Muscle of leg (tissue), 11 donors: ENCODE data around the gene CLIC3. TPM values are rescaled to one million over a fixed set of nuclear protein-coding genes. Genes with fewer than 3 reads are reported as not detected.

Experiments
- DNase-seq: peaks from one replicate; pipeline ENCODE4 v3.0.0; 2013
- H3K27ac ChIP-seq: one replicate; pipeline ENCODE4 v1.5.1; 2013; ENCODE audit warnings: mild to moderate bottlenecking, low read length, control low read depth
- H3K27me3 ChIP-seq: one replicate; pipeline ENCODE4 v1.6.1; 2013; ENCODE audit warnings: low read length; ENCODE audit not compliant: control insufficient read depth, insufficient read depth
- H3K36me3 ChIP-seq: one replicate; pipeline ENCODE4 v1.6.1; 2013; ENCODE audit warnings: low read length; ENCODE audit not compliant: control insufficient read depth, insufficient read depth
- H3K4me1 ChIP-seq: one replicate; pipeline ENCODE4 v1.6.1; 2013; ENCODE audit warnings: low read length; ENCODE audit not compliant: control insufficient read depth, insufficient read depth
- H3K4me3 ChIP-seq: one replicate; pipeline ENCODE4 v1.5.1; 2013; ENCODE audit warnings: low read length, control low read depth
- H3K9me3 ChIP-seq: replicated peaks from 2 replicates; pipeline ENCODE4 v1.6.1; 2013; ENCODE audit warnings: low read depth, low read length; ENCODE audit not compliant: control insufficient read depth
- WGBS: methylation state at CpG from one replicate; pipeline ENCODE4 v1.1.5; 2013; ENCODE audit warnings: missing lambda C conversion rate; ENCODE audit not compliant: insufficient coverage; 5-methylcytosine and 5-hydroxymethylcytosine counted together
- polyA plus RNA-seq, 8 donors: library from polyadenylated mRNA; unstranded; fragments of 120-200 nt; gene quantifications; one replicate each; pipeline versions ENCODE4 v1.2.1 to v1.2.3, GENCODE V29; 2013; ENCODE audit warnings: inconsistent platforms in 1 of 8, low replicate concordance in 1 of 8; ENCODE audit not compliant: insufficient read length in 8 of 8, insufficient read depth in 1 of 8
- total RNA-seq: library from RNA; stranded (reverse); fragments of 120-200 nt; gene quantifications from one replicate; pipeline ENCODE4 v1.2.4, GENCODE V29; 2013

Gene CLIC3
- total and polyA plus RNA-seq, 9 donors, result 0.27 to 8.4 (median 0.60) TPM

- no peak overlapping the region for H3K4me3 ChIP-seq
- no peaks in the 10 kb centered on the region for H3K9me3 ChIP-seq
- WGBS, result 78% methylated on average over 17 of the region's 26 CpGs
- DNase-seq, result no peak
- peaks cover 31% of the 10 kb centered on the region for H3K4me1 ChIP-seq
- H3K27me3 ChIP-seq, result peaks cover 10% of the 10 kb centered on the region
- H3K27ac ChIP-seq, result no peak overlapping the region
- H3K36me3 ChIP-seq, result no peaks in the 10 kb centered on the region
These were observed 31.4 kb downstream of the CLIC3 start for GRCh38 chr9:136964833-136965422.

- H3K4me1 ChIP-seq, result peaks cover 34% of the 10 kb centered on the region
- 60% methylated on average over 14 of the region's 22 CpGs for WGBS
These were observed 32.1 kb downstream of the CLIC3 start for GRCh38 chr9:136964171-136964689.

GRCh38 chr9:136963751-136964150 is 32.6 kb downstream of the CLIC3 start:
- peaks cover 10% of the 10 kb centered on the region for H3K27me3 ChIP-seq
- no peak overlapping the region for H3K27ac ChIP-seq
- peaks cover 35% of the 10 kb centered on the region for H3K4me1 ChIP-seq
- no peaks in the 10 kb centered on the region for H3K9me3 ChIP-seq
- no peak overlapping the region for H3K4me3 ChIP-seq
- H3K36me3 ChIP-seq, result no peaks in the 10 kb centered on the region
- DNase-seq, result no peak
- WGBS, result 80% methylated on average over 9 of the region's 12 CpGs

More at GRCh38 chr9:136964171-136964689, 32.1 kb downstream of the CLIC3 start:
- Histone ChIP-seq H3K27ac (no peak overlapping the region), H3K9me3 (no peaks in the 10 kb centered on the region), H3K4me3 (no peak overlapping the region), H3K27me3 (peaks cover 10% of the 10 kb centered on the region), H3K36me3 (no peaks in the 10 kb centered on the region)
- DNase-seq, result no peak

GRCh38 chr9:136963341-136963740 is 33.0 kb downstream of the CLIC3 start:
- 69% methylated on average over 11 of the region's 15 CpGs for WGBS

GRCh38 chr9:136962701-136963248 is 33.6 kb downstream of the CLIC3 start:
- H3K27me3 ChIP-seq, result peaks cover 10% of the 10 kb centered on the region
- H3K9me3 ChIP-seq, result no peaks in the 10 kb centered on the region
- H3K27ac ChIP-seq, result no peak overlapping the region
- no peak overlapping the region for H3K4me3 ChIP-seq
- H3K36me3 ChIP-seq, result no peaks in the 10 kb centered on the region
- peaks cover 36% of the 10 kb centered on the region for H3K4me1 ChIP-seq
- no peak for DNase-seq
- 84% methylated on average over 5 of the region's 11 CpGs for WGBS

More at GRCh38 chr9:136963341-136963740, 33.0 kb downstream of the CLIC3 start:
- H3K4me1 ChIP-seq, result peaks cover 36% of the 10 kb centered on the region
- H3K27ac ChIP-seq, result no peak overlapping the region
- no peak for DNase-seq
- H3K9me3 ChIP-seq, result no peaks in the 10 kb centered on the region
- H3K36me3 ChIP-seq, result no peaks in the 10 kb centered on the region
- H3K27me3 ChIP-seq, result peaks cover 10% of the 10 kb centered on the region
- H3K4me3 ChIP-seq, result no peak overlapping the region

- Histone ChIP-seq H3K27me3 (peaks cover 10% of the 10 kb centered on the region), H3K9me3 (no peaks in the 10 kb centered on the region), H3K4me1 (peaks cover 36% of the 10 kb centered on the region), H3K27ac (no peak overlapping the region), H3K4me3 (no peak overlapping the region), H3K36me3 (no peaks in the 10 kb centered on the region)
- WGBS, result 100% methylated on average over 2 of the region's 9 CpGs
- DNase-seq, result no peak
These were observed 34.2 kb downstream of the CLIC3 start for GRCh38 chr9:136962163-136962562.

GRCh38 chr9:136961279-136962065 is 34.9 kb downstream of the CLIC3 start:
- H3K27me3 ChIP-seq, result peaks cover 10% of the 10 kb centered on the region
- no peak overlapping the region for H3K4me3 ChIP-seq
- H3K9me3 ChIP-seq, result no peaks in the 10 kb centered on the region
- H3K27ac ChIP-seq, result no peak overlapping the region
- no peaks in the 10 kb centered on the region for H3K36me3 ChIP-seq
- H3K4me1 ChIP-seq, result peaks cover 36% of the 10 kb centered on the region
- WGBS, result 46% methylated on average over 18 of the region's 23 CpGs
- peak; percentile 76 for DNase-seq

GRCh38 chr9:136960938-136961275 is 35.5 kb downstream of the CLIC3 start:
- H3K36me3 ChIP-seq, result no peaks in the 10 kb centered on the region
- H3K4me3 ChIP-seq, result no peak overlapping the region
- WGBS, result 69% methylated on average over 9 of the region's 15 CpGs
- no peaks in the 10 kb centered on the region for H3K9me3 ChIP-seq
- peaks cover 32% of the 10 kb centered on the region for H3K4me1 ChIP-seq
- H3K27ac ChIP-seq, result no peak overlapping the region
- H3K27me3 ChIP-seq, result peaks cover 5% of the 10 kb centered on the region
- DNase-seq, result no peak

- no peak overlapping the region for H3K27ac ChIP-seq
- DNase-seq, result no peak
- no peaks in the 10 kb centered on the region for H3K9me3 ChIP-seq
- H3K36me3 ChIP-seq, result no peaks in the 10 kb centered on the region
- 73% methylated on average over 10 of the region's 19 CpGs for WGBS
- no peak overlapping the region for H3K4me3 ChIP-seq
- peaks cover 2% of the 10 kb centered on the region for H3K27me3 ChIP-seq
- H3K4me1 ChIP-seq, result peaks cover 28% of the 10 kb centered on the region
These were observed 36.0 kb downstream of the CLIC3 start for GRCh38 chr9:136960212-136960937.
